HG02678 (cell line): Measurements from ENCODE around the gene GPBP1L1.
"Not testable (repeated sequence)": the region's sequence is repeated elsewhere in the genome, so short reads cannot be mapped to it uniquely, and the experiment has no call there.

Source experiments
- ATAC-seq: cut with Tn5 transposase; IDR thresholded peaks from one replicate; pipeline ENCODE4 v1.9.1; 2021; ENCODE audit warnings: mild to moderate bottlenecking, moderate library complexity; ENCODE audit not compliant: unreplicated experiment

GPBP1L1 gene

GRCh38 chr1:45596765-45597164, 89.6 kb downstream of the GPBP1L1 start:
- ATAC-seq: not testable (repeated sequence)

GRCh38 chr1:45594412-45594811, 91.9 kb downstream of the GPBP1L1 start:
- ATAC-seq: no peak

- no peak for ATAC-seq
Observed at GRCh38 chr1:45589861-45590260, 96.5 kb downstream of the GPBP1L1 start.

- ATAC-seq: no peak
Observed at GRCh38 chr1:45586769-45587168, 99.6 kb downstream of the GPBP1L1 start.

GRCh38 chr1:45585496-45586075, 100.7 kb downstream of the GPBP1L1 start:
- no peak for ATAC-seq

GRCh38 chr1:45585110-45585426, 101.3 kb downstream of the GPBP1L1 start:
- ATAC-seq: no peak

GRCh38 chr1:45584351-45585109, 101.8 kb downstream of the GPBP1L1 start:
- peak; percentile 38 for ATAC-seq

- peak; percentile 52 for ATAC-seq
Observed at GRCh38 chr1:45583666-45584350, 102.5 kb downstream of the GPBP1L1 start, which contains the start of gene NASP. Gene NASP, plus strand, starts transcription at chr1:45584041. Its CDS starts 106 bp downstream, at chr1:45584147.

- peak; percentile 76 for ATAC-seq
Observed at GRCh38 chr1:45583264-45583665, 103.1 kb downstream of the GPBP1L1 start.
